Measurements from ENCODE around the gene PFDN1. TPM values are rescaled to one million over a fixed set of nuclear protein-coding genes. Genes with fewer than 3 reads are reported as not detected.
A peak's percentile ranks its signal among the peaks of the same experiment; 100 is the strongest.

Gene PFDN1
- total and polyA plus RNA-seq, 2 experiments from 2014 or later: 119 to 256 TPM

GRCh38 chr5:140240987-140241706 lies 61.8 kb downstream of the PFDN1 start:
- no peaks in the 10 kb centered on the region for H3K9me2 ChIP-seq (ENCODE audit: insufficient read depth)
- peaks cover 28% of the 10 kb centered on the region for H3K27me3 Mint-ChIP-seq (ENCODE audit: insufficient read depth, low read depth, poor library complexity)
- no peak overlapping the region for H3K4me3 Mint-ChIP-seq
- peaks cover 14% of the 10 kb centered on the region; the same call in 2 of the 3 replicates for H3K36me3 Mint-ChIP-seq (ENCODE audit: low read depth)
- H3K4me1 Mint-ChIP-seq: peaks cover 33% of the 10 kb centered on the region
- TF ChIP-seq EZH2phosphoT487 (IDR thresholded peaks at IDR 0.05; ENCODE audit: unreplicated experiment): no peak
- TF ChIP-seq EZH2 (IDR thresholded peaks at IDR 0.05; ENCODE audit: low read depth, unreplicated experiment): no peak
- no peak for TF ChIP-seq ETS1 (IDR thresholded peaks at IDR 0.05)
- no peak for TF ChIP-seq CTCF (conservative IDR thresholded peaks at IDR 0.05; ENCODE audit: low read depth in 2 of 2)
- H3K36me3 ChIP-seq (ENCODE audit: insufficient read depth): no peaks in the 10 kb centered on the region
- H3K9me3 Mint-ChIP-seq: no peaks in the 10 kb centered on the region; the same call in 2 of the 3 replicates
- H3K4me1 ChIP-seq (ENCODE audit: insufficient read depth): peaks cover 26% of the 10 kb centered on the region
- no peak overlapping the region for H2AFZ ChIP-seq
- peaks cover 7% of the 10 kb centered on the region; the same call in 1 of the 2 replicates for H4K20me1 ChIP-seq (replicated peaks; ENCODE audit: insufficient read depth)
- no peaks in the 10 kb centered on the region for H3K79me2 ChIP-seq (replicated peaks; ENCODE audit: insufficient read depth)
- H3K4me2 ChIP-seq: no peak overlapping the region
- peak; percentile 74 for DNase-seq (ENCODE audit: low spot score)
- no peaks in the 10 kb centered on the region for H3K27me3 ChIP-seq (ENCODE audit: insufficient read depth)
- no peak overlapping the region for H3K4me3 ChIP-seq
- peak overlapping the region; percentile 80 for H3K27ac Mint-ChIP-seq
- H3K27ac ChIP-seq (ENCODE audit: low read depth): no peak overlapping the region
- peaks cover 11% of the 10 kb centered on the region; the same call in 1 of the 2 replicates for H3F3A ChIP-seq (replicated peaks; ENCODE audit: low read depth)
- ATAC-seq: peak; percentile 74

GRCh38 chr5:140239939-140240700 lies 62.8 kb downstream of the PFDN1 start:
- Histone ChIP-seq H3K27ac (ENCODE audit: low read depth) (no peak overlapping the region), H3K4me1 (ENCODE audit: insufficient read depth) (peaks cover 16% of the 10 kb centered on the region), H3K9me2 (ENCODE audit: insufficient read depth) (no peaks in the 10 kb centered on the region), H4K20me1 (replicated peaks; ENCODE audit: insufficient read depth) (peaks cover 7% of the 10 kb centered on the region; the same call in 1 of the 2 replicates), H3K36me3 (ENCODE audit: insufficient read depth) (no peaks in the 10 kb centered on the region), H3K27me3 (ENCODE audit: insufficient read depth) (no peaks in the 10 kb centered on the region), H3F3A (replicated peaks; ENCODE audit: low read depth) (peaks cover 6% of the 10 kb centered on the region; the same call in 1 of the 2 replicates), H2AFZ (no peak overlapping the region), H3K4me2 (no peak overlapping the region), H3K79me2 (replicated peaks; ENCODE audit: insufficient read depth) (no peaks in the 10 kb centered on the region), H3K4me3 (no peak overlapping the region)
- Mint-ChIP-seq H3K27ac (peak overlapping the region; percentile 74; the same call in 1 of the 2 replicates), H3K9me3 (no peaks in the 10 kb centered on the region; the same call in 2 of the 3 replicates), H3K4me3 (no peak overlapping the region), H3K36me3 (ENCODE audit: low read depth) (peaks cover 11% of the 10 kb centered on the region; the same call in 2 of the 3 replicates), H3K4me1 (peaks cover 25% of the 10 kb centered on the region), H3K27me3 (ENCODE audit: insufficient read depth, low read depth, poor library complexity) (peaks cover 23% of the 10 kb centered on the region)
- peak; percentile 94 for DNase-seq (ENCODE audit: low spot score)
- TF ChIP-seq NANOG (IDR thresholded peaks at IDR 0.05; ENCODE audit: borderline replicate concordance) (no peak), EZH2phosphoT487 (IDR thresholded peaks at IDR 0.05; ENCODE audit: unreplicated experiment) (no peak), CTCF (conservative IDR thresholded peaks at IDR 0.05; ENCODE audit: low read depth in 2 of 2) (peak; percentile 70 to 88)
- ATAC-seq: peak; percentile 72

Measured in GM23338 (cell line).